Stromal cell of bone marrow (primary cell): ENCODE data around the gene LANCL2.
"Not testable (repeated sequence)": the region's sequence is repeated elsewhere in the genome, so short reads cannot be mapped to it uniquely, and the experiment has no call there.

Experiments used
- DNase-seq: peaks from one replicate; pipeline ENCODE4 v3.0.0-alpha.2; 2012; ENCODE audit warnings: low read depth

LANCL2 gene

GRCh38 chr7:55471594-55471993, 106.5 kb downstream of the LANCL2 start:
- DNase-seq = not testable (repeated sequence)

- DNase-seq = not testable (repeated sequence)
Measured at GRCh38 chr7:55472406-55472805, 107.3 kb downstream of the LANCL2 start.

GRCh38 chr7:55472928-55473725, 108.0 kb downstream of the LANCL2 start:
- no peak for DNase-seq

- DNase-seq = no peak
Measured at GRCh38 chr7:55473932-55474331, 108.8 kb downstream of the LANCL2 start.

GRCh38 chr7:55474944-55475854, 110.1 kb downstream of the LANCL2 start:
- no peak for DNase-seq

GRCh38 chr7:55475855-55476803, 111.0 kb downstream of the LANCL2 start:
- peak; percentile 13 for DNase-seq

GRCh38 chr7:55476852-55477780, 112.0 kb downstream of the LANCL2 start:
- no peak for DNase-seq

GRCh38 chr7:55477781-55478374, 112.7 kb downstream of the LANCL2 start:
- peak; percentile 40 for DNase-seq

GRCh38 chr7:55478700-55479099, 113.6 kb downstream of the LANCL2 start:
- DNase-seq = no peak

- no peak for DNase-seq
Measured at GRCh38 chr7:55481155-55481554, 116.0 kb downstream of the LANCL2 start.

- no peak for DNase-seq
Measured at GRCh38 chr7:55483046-55483445, 117.9 kb downstream of the LANCL2 start.
